GM23338 (cell line): ENCODE data around the gene WDR31.

ENCODE experiments used
- CREB1 ChIP-seq: fragments of 250-450 bp; sonication (Bioruptor Pico); IDR thresholded peaks from 2 replicates; pipeline ENCODE4 v1.5.0; 2020; ENCODE audit warnings: low read depth, mild to moderate bottlenecking, moderate library complexity
- EZH2 ChIP-seq: fragments of 200-600 bp; sonication (generic); IDR thresholded peaks from one replicate; pipeline ENCODE4 v1.8.0; 2017; ENCODE audit warnings: antibody characterized with exemption, mild to moderate bottlenecking, low read depth; ENCODE audit not compliant: unreplicated experiment
- EZH2phosphoT487 ChIP-seq: fragments of 200-600 bp; sonication (generic); IDR thresholded peaks from one replicate; pipeline ENCODE4 v1.8.1; 2018; ENCODE audit warnings: antibody characterized with exemption; ENCODE audit not compliant: unreplicated experiment
- JUNB ChIP-seq: IDR thresholded peaks from one replicate; pipeline ENCODE4 v1.6.1; 2016; ENCODE audit warnings: antibody characterized with exemption; ENCODE audit not compliant: unreplicated experiment
- NANOG ChIP-seq: IDR thresholded peaks from 2 replicates; pipeline ENCODE4 v1.6.1; 2016; ENCODE audit warnings: antibody characterized with exemption, borderline replicate concordance
- POLR2AphosphoS5 ChIP-seq: IDR thresholded peaks from 2 replicates; pipeline ENCODE4 v1.6.1; 2016; ENCODE audit warnings: antibody characterized with exemption, low read depth
- REST ChIP-seq: IDR thresholded peaks from one replicate; pipeline ENCODE4 v1.6.1; 2018; ENCODE audit warnings: antibody characterized with exemption; ENCODE audit not compliant: unreplicated experiment
- STAT1 ChIP-seq: IDR thresholded peaks from one replicate; pipeline ENCODE4 v1.6.1; 2016; ENCODE audit warnings: antibody characterized with exemption; ENCODE audit not compliant: unreplicated experiment
- ZNF114 ChIP-seq: fragments of 250-450 bp; sonication (Bioruptor Pico); IDR thresholded peaks from 2 replicates; pipeline ENCODE4 v1.5.0; 2020; ENCODE audit warnings: mild to moderate bottlenecking, moderate library complexity
- ZNF331 ChIP-seq: fragments of 250-450 bp; sonication (Bioruptor Pico); IDR thresholded peaks from 2 replicates; pipeline ENCODE4 v1.5.0; 2020; ENCODE audit warnings: low read depth, mild to moderate bottlenecking, moderate library complexity
- ZNF462 ChIP-seq: fragments of 250-450 bp; sonication (Bioruptor Pico); IDR thresholded peaks from 2 replicates; pipeline ENCODE4 v1.5.0; 2020; ENCODE audit warnings: mild to moderate bottlenecking, moderate library complexity
- TF ChIP-seq, protein P1 (sequence below), 2 experiments: fragments of 200-600 bp in 1 of 2; sonication (generic) in 1 of 2; conservative IDR thresholded peaks; 2 replicates each; pipeline versions ENCODE4 v1.5.1 to v1.6.1; 2016 to 2017; ENCODE audit warnings: antibody characterized with exemption in 2 of 2, low read depth in 2 of 2, mild to moderate bottlenecking in 2 of 2, moderate library complexity in 1 of 2

- TF ChIP-seq, protein P1, sequence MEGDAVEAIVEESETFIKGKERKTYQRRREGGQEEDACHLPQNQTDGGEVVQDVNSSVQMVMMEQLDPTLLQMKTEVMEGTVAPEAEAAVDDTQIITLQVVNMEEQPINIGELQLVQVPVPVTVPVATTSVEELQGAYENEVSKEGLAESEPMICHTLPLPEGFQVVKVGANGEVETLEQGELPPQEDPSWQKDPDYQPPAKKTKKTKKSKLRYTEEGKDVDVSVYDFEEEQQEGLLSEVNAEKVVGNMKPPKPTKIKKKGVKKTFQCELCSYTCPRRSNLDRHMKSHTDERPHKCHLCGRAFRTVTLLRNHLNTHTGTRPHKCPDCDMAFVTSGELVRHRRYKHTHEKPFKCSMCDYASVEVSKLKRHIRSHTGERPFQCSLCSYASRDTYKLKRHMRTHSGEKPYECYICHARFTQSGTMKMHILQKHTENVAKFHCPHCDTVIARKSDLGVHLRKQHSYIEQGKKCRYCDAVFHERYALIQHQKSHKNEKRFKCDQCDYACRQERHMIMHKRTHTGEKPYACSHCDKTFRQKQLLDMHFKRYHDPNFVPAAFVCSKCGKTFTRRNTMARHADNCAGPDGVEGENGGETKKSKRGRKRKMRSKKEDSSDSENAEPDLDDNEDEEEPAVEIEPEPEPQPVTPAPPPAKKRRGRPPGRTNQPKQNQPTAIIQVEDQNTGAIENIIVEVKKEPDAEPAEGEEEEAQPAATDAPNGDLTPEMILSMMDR (conservative IDR thresholded peaks at IDR 0.05; ENCODE audit: low read depth in 2 of 2) = no peak
- TF ChIP-seq REST (no peak), EZH2 (no peak), POLR2AphosphoS5 (no peak), CREB1 (CRISPR knock-in tag) (no peak), STAT1 (no peak), EZH2phosphoT487 (no peak), JUNB (no peak), ZNF331 (CRISPR knock-in tag) (no peak), NANOG (no peak), ZNF114 (CRISPR knock-in tag) (no peak), ZNF462 (CRISPR knock-in tag) (no peak)
These were observed 58.7 kb downstream of the WDR31 start for GRCh38 chr9:113281356-113281755.
